Erythroblast (primary cell): ENCODE measurements around the gene ADD1.

ENCODE experiments used
- GATA1 ChIP-seq: IDR thresholded peaks from 2 replicates; pipeline ENCODE4 v1.6.1; 2011; ENCODE audit warnings: low read depth, mild to moderate bottlenecking, control low read depth, low read length, moderate library complexity
- POLR2A ChIP-seq: IDR thresholded peaks from 2 replicates; pipeline ENCODE4 v1.6.1; 2011; ENCODE audit warnings: mild to moderate bottlenecking, low read length

DNA sequence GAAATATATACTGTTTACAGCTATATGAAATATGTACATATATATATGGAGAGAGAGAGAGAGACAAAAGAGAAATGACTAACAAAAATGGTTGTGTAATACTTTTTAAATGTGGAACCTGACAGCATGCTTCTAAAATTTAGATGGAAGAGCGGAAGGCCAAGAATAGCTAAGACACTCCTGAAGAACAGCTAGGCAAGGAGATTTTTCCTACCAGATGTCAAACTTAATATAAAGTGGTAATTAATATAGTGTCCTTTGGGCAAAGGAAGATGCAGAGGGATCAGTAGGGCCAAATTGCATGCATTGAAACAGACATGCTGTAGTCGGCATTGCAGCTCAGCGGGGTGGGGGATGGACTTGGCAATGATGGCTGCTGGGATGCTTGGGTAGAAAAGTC lies 45.2 kb downstream of the ADD1 start:
- TF ChIP-seq POLR2A (no peak), GATA1 (no peak)
